ENCODE results near the gene VPS13D.
"Not testable (repeated sequence)": the region's sequence is repeated elsewhere in the genome, so short reads cannot be mapped to it uniquely, and the experiment has no call there.

VPS13D gene

DNA sequence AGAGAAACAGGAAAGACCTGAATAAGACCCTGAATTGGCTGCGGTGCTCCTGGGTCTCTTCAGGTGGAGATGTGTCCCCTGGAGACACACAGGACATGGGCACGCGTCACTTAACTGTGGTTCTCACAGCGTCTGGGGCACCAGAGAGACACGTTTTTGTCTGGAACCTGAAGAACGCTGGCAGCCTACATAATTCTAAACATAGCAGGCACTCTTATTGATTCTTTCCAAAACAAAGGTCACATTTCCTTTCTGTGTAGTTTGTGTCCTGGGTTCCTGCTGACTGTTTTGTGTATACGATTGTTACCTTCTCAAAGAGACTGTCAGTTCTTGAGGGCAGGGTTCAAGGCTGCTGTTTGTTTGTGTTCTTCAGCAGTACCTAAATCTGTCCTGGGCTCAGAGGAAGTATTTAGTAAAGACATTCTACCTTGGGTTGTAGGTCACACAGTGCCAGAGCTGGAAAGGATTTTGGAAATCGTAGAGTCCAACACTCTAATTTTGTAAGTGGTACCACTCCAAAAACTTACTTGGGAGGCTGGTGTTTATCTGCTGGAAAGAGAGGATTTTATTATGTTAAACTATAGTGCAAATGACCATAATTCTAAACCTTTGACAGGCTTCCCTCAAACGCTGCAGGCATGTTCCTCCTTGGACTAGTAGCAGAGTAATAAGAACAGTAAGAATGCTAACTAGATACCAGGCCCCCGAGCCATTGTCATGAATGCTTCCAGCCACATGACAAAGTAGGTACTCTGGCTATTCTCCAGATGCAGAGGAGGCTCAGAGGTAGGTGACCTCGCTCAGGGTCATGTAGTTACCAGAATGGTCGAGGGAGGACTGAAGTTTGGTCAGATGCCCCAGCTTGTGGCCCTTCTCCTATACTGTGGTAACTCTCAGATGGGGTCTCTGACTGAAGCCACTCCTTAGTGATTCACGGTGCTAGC, 223.8 kb downstream of the VPS13D start:
- no peak for DNase-seq

DNA sequence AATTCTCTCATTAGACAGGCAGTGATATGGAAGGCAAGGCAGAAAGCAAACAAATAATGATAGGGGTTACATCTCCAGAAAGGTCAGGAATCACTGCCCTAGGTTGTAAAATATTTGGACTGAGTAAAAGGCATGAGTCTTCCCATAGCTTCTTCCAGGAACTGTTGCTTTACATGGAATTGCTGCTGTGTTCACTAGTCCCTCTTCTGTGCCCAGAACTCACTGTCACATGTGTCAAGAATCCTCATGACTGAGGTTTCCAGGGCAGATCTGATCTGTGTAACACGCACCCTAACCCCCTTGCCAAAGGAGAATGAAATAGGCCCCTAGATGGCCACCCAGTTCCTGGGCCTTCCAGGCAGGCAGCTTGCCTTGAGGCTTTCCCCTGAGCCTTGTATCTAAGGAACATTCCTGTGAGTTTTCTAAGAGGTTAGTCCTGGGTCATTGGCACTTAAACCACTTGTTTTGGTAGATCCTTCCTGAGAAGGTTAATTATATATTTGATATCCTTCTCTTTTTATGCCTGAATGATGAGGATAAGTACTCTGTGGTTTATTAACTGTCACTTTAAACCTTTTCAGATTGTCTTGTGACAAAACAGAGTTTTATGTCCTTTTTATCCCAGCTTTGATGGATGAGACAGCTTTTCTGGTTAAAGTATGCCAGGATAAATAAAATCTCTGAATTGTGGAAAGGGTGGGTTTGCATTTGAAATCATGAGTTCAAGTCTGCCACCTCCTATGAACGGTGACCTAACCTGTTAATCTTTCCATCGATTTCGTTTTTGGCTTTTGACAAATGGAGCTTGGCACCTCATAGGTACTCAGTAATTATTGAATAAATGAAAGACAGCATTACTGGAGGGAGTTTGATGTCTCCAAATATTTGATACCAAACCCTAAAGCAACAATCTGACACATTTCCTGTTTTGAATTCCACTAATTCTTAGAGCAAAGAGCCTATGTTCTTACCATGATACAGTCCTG, 224.9 kb downstream of the VPS13D start:
- no peak for DNase-seq

DNA sequence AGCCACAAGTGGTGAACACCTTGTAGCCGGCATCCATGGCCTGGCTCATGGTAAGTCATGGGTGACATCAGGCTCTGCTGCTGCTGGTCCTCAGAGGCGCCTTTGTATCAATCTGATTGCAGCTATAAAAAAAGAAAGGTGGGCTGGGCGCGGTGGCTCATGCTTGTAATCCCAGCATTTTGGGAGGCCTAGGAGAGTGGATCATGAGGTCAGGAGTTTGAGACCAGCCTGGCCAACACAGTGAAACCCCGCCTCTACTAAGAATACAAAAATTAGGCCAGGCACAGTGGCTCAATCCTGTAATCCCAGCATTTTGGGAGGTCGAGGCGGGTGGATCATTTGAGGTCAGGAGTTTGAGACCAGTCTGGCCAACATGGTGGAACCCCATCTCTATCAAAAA, 226.3 kb downstream of the VPS13D start:
- DNase-seq, result not testable (repeated sequence)

DNA sequence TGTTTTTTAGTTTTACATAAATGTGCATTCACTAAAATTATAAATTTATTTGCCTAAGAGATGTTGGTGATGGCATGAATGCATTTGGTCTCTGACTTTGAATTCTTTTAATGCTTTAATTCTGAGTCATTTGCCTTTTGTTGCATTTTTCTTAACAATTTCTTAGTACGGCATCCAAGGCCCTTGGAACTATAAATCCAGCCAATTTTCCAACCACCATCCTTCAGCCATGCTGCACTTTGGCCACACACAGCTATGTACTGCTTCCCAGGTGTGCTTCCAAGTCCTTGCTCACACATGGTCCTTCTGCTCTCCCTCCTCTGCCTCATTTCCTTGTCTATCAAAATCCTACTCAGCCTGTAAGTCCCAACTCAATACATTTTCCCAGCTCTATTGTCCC, 227.1 kb downstream of the VPS13D start:
- DNase-seq, result no peak

GRCh38 chr1:12457771-12458170, 227.9 kb downstream of the VPS13D start:
- no peak for DNase-seq

DNA sequence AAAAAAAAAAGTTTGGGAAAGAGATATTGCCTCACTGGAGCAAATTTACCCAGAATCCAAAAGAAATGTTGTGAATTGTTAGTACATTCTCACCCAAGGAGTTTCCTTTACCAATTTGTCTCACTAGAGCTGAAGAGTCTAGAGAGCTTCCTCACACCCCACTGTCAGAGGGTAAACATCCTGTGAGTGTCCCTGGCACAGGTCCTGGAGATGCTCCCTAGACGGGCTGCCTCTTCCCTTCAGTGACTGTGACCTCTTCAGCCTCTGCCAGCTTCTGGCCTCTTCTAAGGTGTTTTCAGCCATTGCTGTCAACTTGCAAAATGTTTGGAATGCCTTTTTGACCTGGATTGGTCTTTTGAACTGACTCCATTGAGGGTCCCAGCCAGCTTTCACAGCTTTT, 228.7 kb downstream of the VPS13D start:
- no peak for DNase-seq

DNA sequence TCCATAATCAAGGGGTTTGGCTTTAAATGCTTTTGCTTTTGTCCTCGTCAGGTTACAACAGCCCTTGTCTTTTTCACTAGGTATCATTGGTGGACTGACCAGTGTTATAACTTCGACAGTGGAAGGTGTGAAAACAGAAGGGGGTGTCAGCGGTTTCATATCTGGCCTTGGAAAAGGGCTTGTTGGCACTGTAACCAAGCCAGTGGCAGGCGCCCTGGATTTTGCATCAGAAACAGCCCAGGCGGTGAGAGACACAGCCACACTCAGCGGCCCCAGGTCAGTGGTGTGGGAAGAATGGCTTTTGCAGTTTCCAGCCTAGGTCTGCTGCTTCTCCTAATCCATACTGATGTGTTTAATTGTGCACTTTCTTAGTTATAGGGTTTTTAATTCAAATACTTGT, 230.3 kb downstream of the VPS13D start:
- no peak for DNase-seq

DNA sequence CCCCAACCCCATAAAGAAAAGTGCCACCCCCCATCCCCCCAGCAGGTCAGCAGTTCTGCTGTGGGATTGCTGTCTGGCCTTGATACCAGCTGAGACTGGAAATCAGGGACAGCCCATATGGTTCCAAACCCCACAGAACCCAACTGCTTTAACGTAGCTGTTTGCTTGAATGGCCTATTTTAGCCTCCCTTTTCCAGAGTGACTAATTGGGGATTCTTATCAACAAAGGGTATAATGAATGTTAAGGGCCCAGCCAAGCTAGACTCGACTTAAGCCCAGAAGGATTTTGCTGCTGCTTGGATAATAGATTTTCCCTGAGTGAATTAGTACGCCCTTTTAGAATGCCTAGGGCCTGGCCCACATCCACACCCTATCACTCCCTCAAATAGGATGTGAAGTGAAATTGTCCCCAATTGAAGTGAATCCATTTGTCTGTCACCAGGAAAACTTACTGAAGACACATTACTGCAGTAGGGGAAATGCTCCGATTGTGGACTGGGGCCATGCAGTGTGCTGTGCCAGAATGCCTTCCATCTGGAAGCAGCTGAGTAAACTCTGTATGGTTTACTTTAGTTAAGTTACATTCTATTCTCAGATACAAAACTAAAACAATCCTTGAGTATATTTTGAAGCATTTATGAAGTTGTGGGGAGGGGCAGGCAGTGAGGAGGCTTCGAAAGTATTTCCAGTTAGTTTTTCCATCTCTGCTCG, 231.2 kb downstream of the VPS13D start:
- no peak for DNase-seq

GRCh38 chr1:12461754-12462153, 231.9 kb downstream of the VPS13D start:
- no peak for DNase-seq

- DNase-seq, result no peak
Observed at GRCh38 chr1:12462586-12462985, 232.8 kb downstream of the VPS13D start.

DNA sequence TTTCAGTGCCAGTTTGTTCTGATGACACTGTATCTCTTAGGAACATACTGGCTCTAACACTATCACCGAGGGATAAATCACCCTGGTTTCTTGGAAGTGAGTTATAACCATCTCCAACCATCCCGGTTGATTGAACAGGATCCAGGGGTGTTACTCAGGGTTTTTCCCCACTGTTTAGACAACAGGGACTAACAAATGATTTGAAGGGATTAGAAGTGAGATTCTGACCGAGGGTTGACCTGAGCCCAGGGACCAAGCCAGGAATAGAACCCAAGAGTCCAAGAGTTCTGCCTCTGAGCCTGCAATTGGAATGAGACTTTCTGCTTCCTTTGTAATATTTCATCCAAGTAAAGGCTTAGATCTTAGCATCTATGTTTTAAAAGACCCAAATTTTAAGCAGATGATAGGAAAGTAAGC, 234.2 kb downstream of the VPS13D start:
- DNase-seq, result no peak

DNA sequence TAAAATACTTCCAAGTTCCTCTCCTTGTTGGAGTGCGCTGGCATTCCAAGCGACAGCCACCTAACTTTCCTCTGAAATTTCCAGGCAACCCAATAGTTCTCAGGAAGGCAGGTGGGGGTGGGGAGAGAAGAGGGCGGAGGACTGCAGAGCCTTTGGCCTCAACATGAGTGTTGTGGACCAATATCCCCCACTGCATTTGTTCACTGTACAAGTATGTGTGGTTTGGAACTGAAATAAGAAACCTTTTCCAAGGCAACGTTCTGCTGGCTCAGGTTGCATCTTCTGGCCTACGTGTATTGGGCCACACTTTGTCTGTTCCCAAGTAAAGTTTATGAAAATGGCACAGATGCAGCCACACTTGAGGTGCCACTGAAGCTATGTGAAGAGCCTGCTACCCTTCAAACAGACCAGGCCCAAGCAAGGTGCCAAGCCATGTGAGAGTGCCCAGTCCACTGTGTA, 234.8 kb downstream of the VPS13D start:
- no peak for DNase-seq

GRCh38 chr1:12465126-12465525, 235.3 kb downstream of the VPS13D start:
- no peak for DNase-seq

DNA sequence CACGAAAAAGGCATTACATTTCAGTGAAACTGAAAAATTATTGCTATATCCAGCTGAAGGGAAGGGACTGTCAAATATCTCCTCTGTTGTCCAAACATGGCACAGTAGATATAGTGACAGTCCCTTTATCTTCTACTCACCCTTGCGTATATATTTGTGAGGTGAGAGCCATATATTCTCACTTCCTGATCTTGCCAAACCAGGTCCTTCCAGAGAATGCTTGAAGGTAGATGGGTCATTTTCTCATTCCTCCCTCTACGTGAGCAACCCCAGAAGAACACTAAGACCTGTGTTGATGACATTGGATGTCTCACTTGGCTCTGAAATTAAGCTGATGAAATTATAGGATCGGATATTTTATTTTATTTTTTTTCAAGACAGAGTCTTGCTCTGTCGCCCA, 237.0 kb downstream of the VPS13D start:
- DNase-seq, result no peak

DNA sequence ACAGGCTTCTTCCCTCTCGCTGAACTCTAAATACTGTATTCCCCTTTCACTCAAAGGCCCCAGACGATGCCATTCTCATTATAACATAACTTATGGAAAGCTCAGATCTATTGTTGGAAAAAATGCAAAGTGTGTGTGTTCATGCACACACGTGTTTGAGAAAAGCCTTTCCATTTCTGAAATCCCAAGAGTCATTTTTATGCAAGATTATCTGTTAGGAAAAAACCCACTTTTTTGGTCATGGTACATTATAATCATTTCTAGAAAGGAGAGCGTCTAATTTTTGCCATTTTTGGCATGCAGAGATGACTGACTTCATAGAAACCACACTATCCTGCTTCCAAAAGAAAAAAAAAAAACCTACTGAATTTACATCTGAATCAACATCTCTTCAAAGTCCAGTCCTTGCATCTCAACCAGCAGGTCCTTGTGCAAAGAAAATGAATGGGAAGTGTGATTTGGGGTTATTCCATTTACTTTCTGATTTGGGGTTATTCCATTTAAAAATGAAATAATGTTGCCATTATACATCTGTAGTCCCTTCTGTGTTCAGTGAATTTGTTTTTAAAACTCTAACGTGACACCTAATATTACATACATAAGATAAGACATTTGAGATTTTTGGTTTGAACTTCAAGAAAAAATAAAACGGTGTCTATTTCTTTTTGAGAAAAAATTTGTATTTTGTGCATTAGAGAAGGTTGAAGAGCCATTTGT, 237.9 kb downstream of the VPS13D start:
- DNase-seq, result no peak

DNA sequence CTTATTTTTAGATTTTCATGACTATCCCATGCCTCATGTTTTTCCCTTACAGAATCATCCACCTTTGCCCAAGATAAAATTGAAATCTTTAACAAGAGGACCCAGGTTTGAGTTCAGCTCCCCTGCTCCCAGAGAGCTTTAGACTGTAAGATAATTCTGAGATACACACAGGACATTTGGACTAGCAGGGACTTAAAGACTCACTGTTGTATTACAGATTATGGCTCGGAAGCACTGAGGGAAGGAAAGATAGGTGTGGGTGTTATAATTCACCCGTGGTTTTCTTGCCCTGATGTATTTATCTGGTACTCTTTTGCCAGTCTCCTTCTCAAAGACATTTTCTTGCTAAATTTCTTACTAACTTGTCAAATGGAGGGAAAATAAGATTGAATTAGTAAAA, 238.5 kb downstream of the VPS13D start:
- DNase-seq, result no peak

DNA sequence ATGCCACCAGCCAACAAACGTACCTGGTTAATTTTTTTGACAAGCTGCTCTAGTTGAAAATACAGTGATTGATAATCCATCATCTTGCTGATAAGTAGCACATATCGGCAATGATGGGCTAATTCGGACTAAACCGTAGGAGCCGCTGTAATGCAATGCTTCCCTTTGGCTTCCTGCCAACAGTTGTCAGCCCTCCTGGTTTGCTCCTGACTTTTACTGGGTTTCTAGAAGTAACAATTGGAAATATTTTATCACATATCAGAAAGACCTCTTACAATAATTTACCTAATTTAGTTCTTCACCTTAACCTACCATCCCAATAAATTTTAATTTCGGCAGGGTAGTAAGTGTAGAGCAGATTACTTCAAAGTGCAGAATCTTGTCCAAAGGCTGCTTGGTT, 239.7 kb downstream of the VPS13D start:
- DNase-seq, result peak; percentile 11

DNA sequence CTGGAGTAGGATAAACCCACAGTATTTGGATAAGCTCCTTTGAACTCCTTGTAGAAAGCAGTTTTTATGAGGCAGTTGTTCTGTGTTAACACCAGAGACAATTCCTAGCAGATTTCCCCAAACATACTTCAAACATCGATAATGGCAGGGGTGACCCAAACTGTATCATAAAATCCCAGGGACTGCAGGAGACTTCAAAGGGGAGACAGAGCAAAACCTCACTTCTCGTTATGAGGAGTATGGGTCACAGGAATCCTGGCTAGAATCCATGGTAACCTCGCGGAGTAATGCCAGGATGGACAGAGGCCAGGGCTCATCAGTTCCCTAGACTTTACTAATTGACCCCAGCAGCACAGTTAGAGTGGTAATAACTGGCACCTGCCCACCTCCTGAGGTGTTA, 240.2 kb downstream of the VPS13D start:
- no peak for DNase-seq

- DNase-seq, result not testable (repeated sequence)
Observed at GRCh38 chr1:12470916-12471315, 241.1 kb downstream of the VPS13D start.

DNA sequence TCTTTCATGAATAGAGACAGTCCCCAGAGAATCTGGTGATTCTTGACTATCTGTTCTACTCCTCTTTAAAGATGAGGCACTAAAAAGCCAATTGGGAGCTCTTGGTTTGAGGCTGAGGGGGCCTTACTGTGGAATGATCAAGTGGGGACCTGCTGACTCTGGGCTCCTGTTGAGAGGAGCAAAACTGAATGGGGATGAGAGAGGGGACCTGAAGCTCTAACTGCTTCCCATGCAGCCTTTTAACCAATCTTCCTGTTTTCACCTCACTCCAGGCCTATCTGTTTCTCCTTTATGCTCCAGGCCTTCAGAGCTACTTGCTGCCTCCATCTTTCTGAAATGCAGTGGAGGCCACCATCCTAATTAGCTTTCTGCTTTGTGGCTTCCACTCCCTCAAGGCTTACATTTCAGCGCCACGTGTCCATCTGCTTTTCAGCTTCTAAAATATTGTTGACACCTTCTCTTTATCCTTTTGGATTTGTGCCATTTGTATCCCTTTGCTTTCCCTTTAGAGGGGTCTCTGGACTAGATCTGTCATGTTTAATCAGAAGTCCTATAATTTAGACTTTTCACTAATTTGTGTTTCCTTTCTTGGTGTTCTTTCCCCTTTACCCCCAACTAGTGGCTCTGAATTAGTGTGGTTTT, 242.4 kb downstream of the VPS13D start:
- DNase-seq, result no peak

- no peak for DNase-seq
Observed at GRCh38 chr1:12472798-12473551, 243.1 kb downstream of the VPS13D start.

Data from NCI-H146 (cell line).